Fibroblast of peridontal ligament (primary cell): ENCODE measurements around the gene IDUA.
"Not testable (repeated sequence)": the region's sequence is repeated elsewhere in the genome, so short reads cannot be mapped to it uniquely, and the experiment has no call there.

Source experiments
- DNase-seq: peaks from one replicate; pipeline ENCODE4 v3.0.0-alpha.2; 2010; ENCODE audit errors: extremely low read depth

IDUA gene

GRCh38 chr4:1045193-1045594 lies 58.4 kb downstream of the IDUA start:
- DNase-seq: no peak

DNA sequence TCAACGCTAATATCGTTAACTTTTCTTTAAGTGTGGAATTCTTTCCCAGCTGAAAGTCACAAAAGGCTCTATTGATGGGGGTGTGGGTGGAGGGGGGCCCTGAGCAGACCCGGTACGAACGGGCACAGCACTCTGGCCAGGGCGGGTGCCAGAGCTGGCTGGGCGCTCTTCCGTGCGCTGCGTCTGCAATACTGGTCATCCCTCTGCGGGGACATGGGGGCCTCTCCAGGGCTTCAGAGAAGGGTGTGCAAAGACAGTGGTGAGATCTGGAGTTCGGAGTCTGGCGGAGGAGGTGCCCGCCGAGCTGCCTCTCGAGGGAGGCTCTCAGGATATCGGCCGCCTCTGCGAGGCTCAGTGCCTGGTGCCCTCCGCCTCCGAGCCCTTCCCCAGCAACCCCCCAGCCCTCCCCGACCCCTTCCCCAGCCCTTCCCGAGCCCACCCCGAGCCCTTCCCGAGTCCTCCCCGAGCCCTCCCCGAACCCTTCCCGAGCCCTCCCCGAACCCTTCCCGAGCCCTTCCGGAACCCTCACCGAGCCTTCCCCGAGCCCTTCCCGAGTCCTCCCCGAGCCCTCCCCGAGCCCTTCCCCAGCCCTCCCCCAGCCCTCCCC lies 58.9 kb downstream of the IDUA start:
- no peak for DNase-seq

- peak; percentile 64 for DNase-seq
Observed at GRCh38 chr4:1046581-1047011, 59.8 kb downstream of the IDUA start.

DNA sequence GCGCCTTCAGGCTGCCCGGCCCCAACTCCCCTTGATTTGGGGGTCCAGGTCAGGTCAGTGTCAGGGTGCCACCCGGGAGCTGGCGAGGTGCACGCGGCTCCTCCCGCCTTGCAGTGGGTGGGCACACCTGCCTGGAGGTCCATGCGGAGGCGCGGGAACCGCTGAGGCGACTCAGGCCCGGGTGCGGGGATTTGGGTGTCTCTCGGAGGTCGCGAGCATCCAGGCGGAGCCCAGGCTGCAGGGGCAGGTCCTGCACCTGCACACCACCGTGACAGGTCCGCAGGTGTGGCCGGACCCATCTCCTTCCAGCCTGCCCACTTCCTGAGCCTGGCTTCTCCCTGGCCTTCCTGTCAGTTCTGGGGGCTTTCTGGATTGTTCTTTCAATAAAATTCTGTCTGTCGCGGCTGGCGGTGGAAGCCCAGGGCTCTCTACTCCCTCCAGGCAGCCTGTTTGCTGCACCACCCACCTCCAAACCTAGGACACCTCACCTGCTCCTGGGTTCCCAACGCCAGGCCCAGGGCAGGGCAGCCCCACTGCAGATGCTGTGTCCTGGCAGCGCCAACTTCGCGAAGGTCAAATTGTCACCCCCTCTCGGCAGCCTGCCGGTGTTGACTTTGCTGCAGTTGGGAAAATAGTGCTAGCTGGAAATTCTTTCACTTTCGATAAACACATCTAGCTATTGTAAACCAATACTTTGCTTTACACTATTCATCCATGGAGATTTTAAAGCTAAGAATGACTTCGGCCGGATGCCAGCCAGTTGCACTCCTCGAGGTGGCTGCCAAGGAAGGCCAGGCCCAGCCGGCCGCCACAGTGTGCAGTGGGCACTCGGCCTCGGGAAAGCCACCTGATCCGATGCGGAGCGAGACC lies 60.5 kb downstream of the IDUA start:
- DNase-seq: peak; percentile 74

GRCh38 chr4:1047976-1048772 lies 61.3 kb downstream of the IDUA start:
- DNase-seq: no peak

DNA sequence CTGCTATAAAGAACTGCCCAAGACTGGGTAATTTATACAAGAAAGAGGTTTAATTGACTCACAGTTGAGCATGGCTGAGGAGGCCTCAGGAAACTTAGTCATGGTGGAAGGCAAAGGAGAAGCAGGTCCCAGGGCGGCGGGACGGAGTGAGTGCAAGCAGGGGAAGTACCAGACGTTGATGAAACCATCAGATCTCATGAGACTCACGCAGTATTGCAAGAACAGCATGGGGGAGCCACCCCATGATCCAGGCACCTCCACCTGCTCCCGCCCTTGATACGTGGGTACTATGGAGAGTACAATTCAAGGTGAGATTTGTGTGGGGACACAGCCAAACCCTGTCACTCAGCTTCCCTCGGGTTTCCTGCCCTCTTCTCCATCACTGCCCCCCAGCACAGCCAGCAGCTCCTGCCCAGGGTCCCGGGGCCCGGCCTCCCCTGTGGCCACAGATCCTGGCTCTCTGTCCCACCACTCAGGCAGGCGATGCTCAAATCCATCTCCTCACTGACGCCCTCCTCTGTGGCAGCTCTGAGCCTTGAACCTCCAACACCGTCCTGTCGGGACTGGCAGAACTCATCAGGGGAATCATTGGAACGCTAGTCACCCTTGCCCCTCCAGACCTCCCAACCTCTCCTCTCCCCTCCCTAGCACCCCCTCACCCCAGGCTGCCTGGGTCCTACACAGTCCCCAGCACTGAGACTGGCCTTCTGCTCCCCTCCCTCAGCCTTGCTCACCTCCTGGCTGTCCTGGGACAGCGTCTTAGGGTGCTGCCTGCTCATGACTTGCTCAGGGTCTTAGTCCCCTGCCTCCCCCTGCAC lies 62.1 kb downstream of the IDUA start:
- no peak for DNase-seq

DNA sequence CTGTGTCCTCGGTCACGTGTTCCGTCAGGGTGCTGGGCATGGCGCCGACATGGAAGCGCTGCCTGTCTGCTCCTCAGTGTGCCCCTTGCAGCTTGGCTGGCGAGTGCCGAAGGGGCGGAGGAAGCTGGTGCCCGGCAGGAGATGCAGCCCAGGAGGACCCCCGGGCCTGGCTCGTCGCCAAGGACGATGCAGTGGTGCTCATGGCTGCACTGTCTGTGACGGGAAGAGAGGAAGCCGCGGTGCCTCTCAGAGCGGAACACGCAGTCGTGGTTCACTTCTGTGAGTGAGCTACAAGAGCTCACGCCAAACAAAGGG lies 62.7 kb downstream of the IDUA start:
- no peak for DNase-seq

DNA sequence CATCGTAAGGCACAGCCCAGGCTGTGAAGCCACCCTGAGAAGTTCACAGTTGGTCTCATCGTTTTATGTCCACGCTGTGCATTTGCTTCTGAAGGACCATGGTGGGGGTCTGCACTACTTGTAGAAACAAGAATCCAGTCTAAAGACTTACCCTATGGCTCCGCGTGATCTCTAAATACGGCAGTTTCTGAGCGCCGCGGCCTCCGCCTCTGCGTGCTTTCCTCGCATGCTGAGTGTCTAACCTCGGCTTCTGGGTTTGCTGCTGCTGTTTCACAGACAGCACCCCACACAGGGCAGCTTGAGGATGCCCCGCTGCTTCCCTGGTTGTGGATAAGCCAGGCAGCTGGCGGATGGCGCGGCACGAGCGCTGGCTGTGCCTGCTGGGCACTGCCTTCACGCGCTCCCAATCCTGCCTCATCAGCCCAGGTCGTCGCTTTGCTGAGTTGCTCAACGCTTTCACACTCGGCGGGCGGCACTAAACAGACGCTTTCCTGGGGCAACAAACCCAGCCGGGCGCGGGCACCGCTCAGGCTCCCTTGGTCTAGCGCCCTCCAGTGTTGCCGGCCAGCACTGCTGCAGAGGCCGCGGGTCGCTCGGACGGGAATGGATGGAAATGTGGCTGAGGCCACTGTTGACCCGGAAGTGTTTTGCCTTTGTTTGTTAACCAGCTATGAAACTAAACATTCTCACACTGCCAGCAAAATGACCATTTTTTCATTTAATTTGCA lies 63.8 kb downstream of the IDUA start:
- no peak for DNase-seq

DNA sequence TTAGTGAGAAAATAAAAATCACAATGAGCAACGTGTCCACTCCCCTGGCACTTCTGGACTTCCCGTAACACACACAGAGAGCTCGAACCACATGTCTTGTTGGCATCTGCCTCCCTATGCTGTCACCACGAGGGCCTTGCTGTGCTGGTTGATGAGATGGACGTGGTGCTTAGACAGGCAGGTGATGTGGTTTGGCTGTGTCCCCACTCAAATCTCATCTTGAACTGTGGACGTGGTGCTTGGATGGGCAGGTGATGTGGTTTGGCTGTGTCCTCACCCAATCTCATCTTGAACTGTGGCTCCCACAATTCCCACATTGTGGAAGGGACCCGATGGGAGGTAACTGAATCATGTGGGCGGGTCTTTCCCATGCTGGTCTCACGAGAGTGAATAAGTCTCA lies 64.6 kb downstream of the IDUA start:
- DNase-seq: no peak

DNA sequence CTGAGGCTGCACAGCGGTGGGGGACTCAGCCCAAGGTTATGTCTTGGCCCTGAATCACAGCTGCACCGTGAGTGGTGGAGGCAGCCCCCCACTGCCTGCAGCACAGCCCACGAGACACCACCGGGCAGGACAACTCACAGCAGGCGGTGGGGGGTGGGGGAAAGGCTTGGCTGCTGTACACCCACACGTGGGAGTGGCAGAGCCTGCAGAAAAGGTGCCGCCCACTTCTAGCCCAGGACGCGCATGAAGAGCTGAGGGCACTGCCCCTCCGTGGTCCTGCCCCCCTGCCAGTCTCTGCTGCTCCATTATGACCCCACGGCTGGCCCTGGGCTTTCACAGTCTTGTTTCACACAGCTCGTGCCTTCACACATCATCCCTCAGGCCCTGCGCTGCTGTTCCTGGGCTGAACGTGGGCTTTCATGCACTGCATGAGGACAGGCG lies 65.4 kb downstream of the IDUA start:
- no peak for DNase-seq

- DNase-seq: peak; percentile 97
Observed at GRCh38 chr4:1053080-1053661, 66.3 kb downstream of the IDUA start.

DNA sequence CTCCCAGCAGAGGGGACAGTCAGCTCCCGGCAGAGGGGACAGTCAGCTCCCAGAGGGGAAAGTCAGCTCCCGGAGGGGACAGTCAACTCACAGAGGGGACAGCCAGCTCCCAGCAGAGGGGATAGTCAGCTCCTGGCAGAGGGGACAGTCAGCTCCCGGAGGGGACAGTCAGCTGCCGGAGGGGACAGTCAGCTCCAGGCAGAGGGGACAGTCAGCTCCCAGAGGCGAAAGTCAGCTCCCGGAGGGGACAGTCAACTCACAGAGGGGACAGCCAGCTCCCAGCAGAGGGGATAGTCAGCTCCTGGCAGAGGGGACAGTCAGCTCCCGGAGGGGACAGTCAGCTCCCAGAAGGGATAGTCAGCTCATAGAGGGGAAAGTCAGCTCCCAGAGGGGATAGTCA lies 67.0 kb downstream of the IDUA start:
- not testable (repeated sequence) for DNase-seq
